Activated T-cell treated with anti-CD3 and anti-CD28 coated beads, Interleukin-2, amount 50 U/mL, for 1 hour (primary cell): ENCODE results near the gene CBR3.

Experiments
- DNase-seq: peaks from one replicate; pipeline ENCODE4 v3.0.0-alpha.2; 2020

The CBR3 gene

GRCh38 chr21:36156815-36157670 lies 22.2 kb downstream of the CBR3 start, which contains the start of gene DOP1B:
DOP1B (plus strand) TSS chr21:36156824; CDS start chr21:36164734, 7,910 bp downstream.
- no peak for DNase-seq

GRCh38 chr21:36159356-36159921 lies 24.6 kb downstream of the CBR3 start:
- DNase-seq = no peak

GRCh38 chr21:36160850-36161178 lies 25.9 kb downstream of the CBR3 start:
- no peak for DNase-seq

GRCh38 chr21:36162631-36163030 lies 27.8 kb downstream of the CBR3 start:
- no peak for DNase-seq

- no peak for DNase-seq
These were observed 29.2 kb downstream of the CBR3 start for GRCh38 chr21:36163750-36164741.

GRCh38 chr21:36165356-36165755 lies 30.5 kb downstream of the CBR3 start:
- no peak for DNase-seq

GRCh38 chr21:36166705-36167104 lies 31.8 kb downstream of the CBR3 start:
- DNase-seq = no peak

- no peak for DNase-seq
These were observed 32.7 kb downstream of the CBR3 start for GRCh38 chr21:36167541-36167940.

- DNase-seq = no peak
These were observed 34.7 kb downstream of the CBR3 start for GRCh38 chr21:36169470-36170128.

GRCh38 chr21:36170823-36171222 lies 35.9 kb downstream of the CBR3 start:
- DNase-seq = no peak

- DNase-seq = no peak
These were observed 36.5 kb downstream of the CBR3 start for GRCh38 chr21:36171336-36171735.

- DNase-seq = no peak
These were observed 37.0 kb downstream of the CBR3 start for GRCh38 chr21:36171741-36172331.

- DNase-seq = no peak
These were observed 39.9 kb downstream of the CBR3 start for GRCh38 chr21:36174780-36175179.

- DNase-seq = no peak
These were observed 41.1 kb downstream of the CBR3 start for GRCh38 chr21:36175771-36176565.

- no peak for DNase-seq
These were observed 43.5 kb downstream of the CBR3 start for GRCh38 chr21:36178349-36178748.

- DNase-seq = no peak
These were observed 44.3 kb downstream of the CBR3 start for GRCh38 chr21:36179145-36179544.

GRCh38 chr21:36180963-36181362 lies 46.1 kb downstream of the CBR3 start:
- no peak for DNase-seq

- DNase-seq = no peak
These were observed 48.4 kb downstream of the CBR3 start for GRCh38 chr21:36183144-36183795.

GRCh38 chr21:36184545-36184944 lies 49.7 kb downstream of the CBR3 start:
- no peak for DNase-seq

GRCh38 chr21:36185523-36185922 lies 50.6 kb downstream of the CBR3 start:
- no peak for DNase-seq

- DNase-seq = no peak
These were observed 51.2 kb downstream of the CBR3 start for GRCh38 chr21:36186081-36186480.
